HG03442 (cell line): ENCODE results near the gene ATP10B.

ENCODE experiments used
- ATAC-seq: cut with Tn5 transposase; IDR thresholded peaks from one replicate; pipeline ENCODE4 v1.9.1; 2021; ENCODE audit warnings: mild to moderate bottlenecking, moderate library complexity; ENCODE audit not compliant: unreplicated experiment

The ATP10B gene

GRCh38 chr5:160565376-160565775, 286.6 kb downstream of the ATP10B start:
- no peak for ATAC-seq

GRCh38 chr5:160556846-160557245, 295.2 kb downstream of the ATP10B start:
- no peak for ATAC-seq

DNA sequence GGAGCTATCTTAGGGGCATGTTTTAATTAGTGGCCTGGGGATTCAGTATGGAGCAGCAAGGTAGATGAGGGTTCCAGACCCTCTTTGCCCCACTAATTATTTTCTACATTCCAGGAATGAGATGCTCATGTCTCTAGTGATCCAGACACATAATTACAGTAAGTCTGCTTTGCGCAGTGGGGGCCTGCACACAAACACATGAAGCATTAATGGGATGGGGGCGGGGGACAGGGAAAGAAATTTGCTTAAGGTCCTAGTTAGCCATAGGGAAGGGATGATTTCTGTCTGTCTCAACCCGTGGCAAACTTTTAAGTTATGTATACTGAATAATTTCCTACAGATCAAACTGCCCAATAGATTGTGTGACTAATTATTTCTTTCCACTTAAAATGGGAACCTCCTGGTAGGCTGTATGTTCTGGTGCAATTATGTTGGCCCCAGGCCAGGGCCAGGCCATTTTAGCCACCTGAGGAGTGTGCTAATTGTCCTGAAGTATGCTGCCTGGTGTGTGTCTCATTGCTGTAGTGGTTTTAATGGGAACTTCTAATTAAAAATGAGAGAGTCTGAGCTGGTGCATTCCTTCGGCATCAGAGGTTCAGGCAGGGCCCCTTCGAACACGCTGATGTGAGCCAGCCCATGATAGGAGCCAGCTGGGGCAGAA, 295.9 kb downstream of the ATP10B start:
- no peak for ATAC-seq

DNA sequence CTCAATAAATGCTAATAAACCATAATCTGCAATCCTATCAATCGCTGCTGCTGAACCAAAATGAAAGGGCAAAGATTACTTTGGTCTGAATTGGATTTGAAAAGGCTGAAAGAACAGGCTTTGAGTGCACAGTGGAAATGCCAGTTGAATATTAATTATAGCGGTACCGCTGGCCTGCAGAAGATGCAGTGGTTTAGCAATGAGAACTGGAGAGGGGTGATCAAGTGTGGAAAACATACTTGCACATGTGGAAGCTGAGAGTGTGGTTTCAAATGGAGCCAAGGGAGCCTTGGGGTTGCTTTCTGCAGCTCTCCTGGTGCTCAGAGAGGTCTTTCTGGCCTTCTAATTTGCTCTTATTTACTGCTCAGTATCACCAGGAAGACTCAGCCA, 296.4 kb downstream of the ATP10B start:
- no peak for ATAC-seq

GRCh38 chr5:160550075-160550474, 301.9 kb downstream of the ATP10B start:
- no peak for ATAC-seq

DNA sequence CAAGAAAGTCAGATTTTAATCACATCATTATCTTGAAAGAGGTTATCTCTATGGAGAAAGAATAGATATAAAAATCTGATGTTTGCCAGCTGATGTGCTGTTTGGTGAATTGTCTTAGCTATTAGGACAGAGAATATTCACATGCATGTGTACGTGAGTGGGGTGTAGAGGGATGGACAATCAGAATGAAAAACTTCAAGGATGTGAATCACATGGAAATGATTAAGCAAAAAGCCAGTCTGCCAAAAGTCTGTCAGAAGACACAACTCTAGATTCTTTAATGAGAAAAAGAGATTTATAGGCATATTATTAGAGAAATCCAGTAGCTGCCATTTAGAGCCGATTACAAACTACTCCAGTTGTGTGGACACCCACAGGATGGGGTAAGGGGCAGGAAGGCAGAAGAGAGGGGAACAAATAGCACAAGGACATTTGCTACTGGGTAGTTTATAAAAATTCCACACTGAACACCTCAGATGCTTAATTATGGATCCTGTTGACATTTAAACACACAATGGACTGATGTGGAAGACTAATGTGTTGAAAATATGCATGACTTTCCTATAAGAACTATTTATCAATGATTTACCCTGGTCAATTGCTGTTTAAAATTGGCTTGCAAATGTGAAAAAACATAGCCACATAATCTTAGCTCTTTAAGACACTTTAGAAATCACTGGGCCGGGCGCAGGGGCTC, 302.9 kb downstream of the ATP10B start:
- no peak for ATAC-seq

DNA sequence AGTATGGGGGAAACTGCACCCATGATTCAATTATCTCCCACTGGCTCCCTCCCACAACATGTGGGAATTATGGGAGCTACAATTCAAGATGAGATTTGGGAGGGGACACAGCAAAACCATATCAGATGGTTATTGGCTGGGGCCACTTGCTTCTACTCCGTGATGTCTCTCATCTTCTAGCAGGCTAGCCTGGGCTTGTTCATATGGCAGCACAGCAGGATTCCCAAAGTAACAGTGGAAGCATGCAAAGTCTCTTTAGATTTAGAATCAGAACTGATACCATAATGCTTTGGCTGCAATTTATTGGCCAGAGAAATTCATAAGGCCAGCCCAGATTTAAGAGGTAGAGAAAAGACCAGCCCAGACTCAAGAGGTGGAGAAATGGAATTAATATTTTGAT, 304.1 kb downstream of the ATP10B start:
- ATAC-seq, result no peak

GRCh38 chr5:160547061-160547460, 304.9 kb downstream of the ATP10B start:
- ATAC-seq, result no peak

GRCh38 chr5:160545832-160546231, 306.2 kb downstream of the ATP10B start:
- ATAC-seq, result peak; percentile 38

DNA sequence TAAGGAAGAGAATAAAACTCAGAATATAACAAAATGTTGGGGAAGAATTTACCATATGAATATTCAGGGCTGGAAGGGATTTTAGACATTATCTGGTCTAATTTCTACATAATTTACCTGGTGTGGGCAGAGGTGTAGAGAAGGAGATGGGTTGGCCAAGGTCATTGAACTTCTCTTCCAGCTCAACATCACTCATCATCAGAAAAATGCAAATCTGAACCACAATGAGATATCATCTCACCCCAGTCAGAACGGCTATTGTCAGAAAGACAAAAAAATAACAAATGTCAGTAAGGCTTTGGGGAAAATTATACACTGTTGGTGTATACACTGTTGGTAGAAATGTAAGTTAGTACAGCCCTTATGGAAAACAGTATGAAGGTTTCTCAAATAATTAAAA, 308.6 kb downstream of the ATP10B start:
- no peak for ATAC-seq

- ATAC-seq, result no peak
Measured at GRCh38 chr5:160542840-160543239, 309.2 kb downstream of the ATP10B start.

DNA sequence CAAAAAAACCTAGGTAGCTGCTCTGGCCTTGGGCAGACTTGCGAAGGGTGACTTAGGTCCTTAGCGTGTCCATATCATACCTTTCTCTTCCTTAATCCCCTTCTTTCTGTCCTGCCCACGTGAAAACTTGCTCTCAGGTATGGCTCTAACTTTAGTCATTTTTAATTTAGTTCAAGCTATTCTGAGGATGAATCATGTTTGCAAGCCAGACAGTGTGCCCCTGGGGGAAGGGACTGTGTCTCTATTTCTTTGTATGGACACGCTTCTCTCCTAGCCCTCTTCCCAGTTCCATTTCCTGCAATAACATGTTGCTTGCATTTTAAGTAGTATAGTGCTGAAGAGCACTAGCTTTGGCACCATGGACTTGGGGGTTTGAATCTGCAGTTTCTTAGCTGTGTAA, 309.7 kb downstream of the ATP10B start:
- ATAC-seq, result no peak

DNA sequence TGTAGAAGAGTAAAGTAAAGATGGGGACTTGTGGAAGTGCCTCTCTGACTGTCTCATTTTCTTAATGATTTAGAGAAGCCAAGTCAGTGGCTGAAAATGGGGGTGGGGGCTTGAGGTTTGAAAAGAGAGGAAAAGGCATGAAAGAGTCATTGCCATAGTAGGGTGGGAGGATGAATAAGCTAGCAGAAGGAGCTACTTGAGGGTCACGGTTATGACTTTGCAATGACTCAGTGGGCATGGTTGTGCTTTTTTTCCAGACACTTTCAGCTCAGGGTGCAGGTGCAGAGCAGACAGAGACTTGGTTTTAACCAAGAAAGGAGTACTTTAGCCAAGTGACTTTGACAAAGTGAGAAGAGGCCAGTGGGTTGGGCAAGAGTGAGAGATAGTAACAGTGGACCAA, 312.6 kb downstream of the ATP10B start:
- peak; percentile 71 for ATAC-seq

DNA sequence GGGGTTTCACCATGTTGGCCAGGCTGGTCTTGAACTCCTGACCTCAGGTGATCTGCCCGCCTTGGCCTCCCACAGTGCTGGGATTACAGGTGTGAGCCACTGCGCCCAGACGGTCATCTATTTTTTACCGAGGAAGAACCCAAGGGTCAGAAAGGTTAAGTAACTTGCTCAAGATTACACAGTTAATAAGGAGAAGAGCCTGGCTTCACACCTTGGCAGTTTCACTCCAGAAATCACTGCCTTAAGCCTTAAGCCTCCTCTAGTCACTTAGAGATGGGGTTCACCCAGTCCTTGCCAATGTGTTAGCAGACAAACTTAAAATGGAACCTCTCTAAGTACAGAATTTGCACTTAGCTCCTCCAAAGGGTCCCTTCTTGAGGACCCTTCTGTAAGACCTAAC, 314.1 kb downstream of the ATP10B start:
- ATAC-seq, result peak; percentile 35

DNA sequence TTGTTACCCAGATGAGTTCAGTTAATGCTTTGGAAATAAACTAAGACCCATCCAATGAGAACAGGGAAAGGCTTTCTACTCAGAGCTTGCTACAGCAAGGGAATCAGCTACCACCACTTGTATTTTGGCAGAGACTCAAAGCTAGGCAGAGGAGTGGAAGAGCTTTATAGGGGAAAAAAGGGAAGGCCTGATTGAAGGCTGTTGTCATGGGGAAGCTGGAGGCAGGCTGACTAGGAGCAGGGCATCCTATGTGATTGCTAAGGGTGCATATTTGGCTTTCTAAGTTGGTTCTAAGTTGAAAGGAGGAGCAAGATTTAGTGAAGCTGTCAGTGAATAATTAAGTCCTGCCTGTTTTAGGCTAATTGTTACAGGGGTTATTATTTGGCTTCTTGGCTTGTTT, 314.9 kb downstream of the ATP10B start:
- ATAC-seq, result no peak

DNA sequence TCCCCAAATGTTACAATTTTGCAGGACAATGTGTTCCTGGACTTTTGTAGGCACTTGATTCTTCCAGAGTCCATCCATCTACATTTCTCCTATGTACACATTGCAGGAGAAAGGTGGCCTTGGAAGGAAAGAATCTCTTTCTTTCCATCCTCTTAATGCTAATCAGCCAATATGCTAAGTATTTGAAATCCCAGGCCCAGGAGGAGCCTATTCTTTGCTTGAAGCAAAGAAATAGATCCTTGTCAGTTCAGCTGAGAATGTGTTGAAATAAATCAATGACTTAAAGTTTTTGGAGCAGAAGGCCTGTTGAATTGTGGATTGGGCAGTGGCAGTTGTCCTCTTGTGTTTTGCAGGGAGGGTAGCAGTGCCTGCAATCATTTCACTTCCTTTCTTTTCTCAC, 317.1 kb downstream of the ATP10B start:
- ATAC-seq, result no peak

DNA sequence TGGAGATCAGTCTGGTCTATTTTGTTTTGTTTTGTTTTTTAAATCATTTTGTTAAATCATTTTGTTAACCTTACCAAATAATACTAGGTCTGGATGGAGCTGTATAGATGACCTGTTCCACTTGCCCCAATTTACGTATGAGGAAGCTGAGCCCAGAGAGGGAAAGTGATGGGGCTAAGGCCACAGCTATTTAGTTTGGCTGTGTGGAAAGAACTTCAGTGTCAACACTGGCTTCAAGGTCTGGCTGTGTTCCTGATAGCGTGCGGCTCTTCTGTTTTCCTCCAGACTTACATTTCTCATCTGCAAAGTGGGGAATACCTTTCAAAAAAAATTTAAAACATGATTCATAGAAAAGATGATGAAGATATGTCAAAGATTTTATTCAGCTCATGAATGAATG, 317.9 kb downstream of the ATP10B start:
- no peak for ATAC-seq

GRCh38 chr5:160525471-160526261, 326.3 kb downstream of the ATP10B start:
- ATAC-seq, result no peak

DNA sequence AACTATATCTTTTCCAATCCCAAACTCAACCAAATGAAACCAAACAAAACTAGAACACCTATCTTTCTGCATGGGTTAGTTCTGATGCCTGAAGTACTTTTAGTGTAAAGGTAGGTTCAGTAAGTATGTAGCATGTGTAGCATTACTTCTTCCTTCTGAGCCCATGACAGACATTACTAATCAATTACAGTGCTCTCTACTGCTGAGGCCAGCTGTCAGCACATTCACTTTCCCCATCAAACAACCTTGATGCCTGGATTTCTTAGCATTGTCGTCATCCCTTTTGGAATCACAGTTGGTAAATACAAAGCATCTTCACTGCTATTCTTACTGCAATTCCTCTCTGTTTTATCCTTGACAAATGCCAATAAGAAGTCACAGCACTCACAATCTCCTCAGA, 327.2 kb downstream of the ATP10B start:
- ATAC-seq, result no peak

- no peak for ATAC-seq
Measured at GRCh38 chr5:160523502-160524163, 328.4 kb downstream of the ATP10B start.

DNA sequence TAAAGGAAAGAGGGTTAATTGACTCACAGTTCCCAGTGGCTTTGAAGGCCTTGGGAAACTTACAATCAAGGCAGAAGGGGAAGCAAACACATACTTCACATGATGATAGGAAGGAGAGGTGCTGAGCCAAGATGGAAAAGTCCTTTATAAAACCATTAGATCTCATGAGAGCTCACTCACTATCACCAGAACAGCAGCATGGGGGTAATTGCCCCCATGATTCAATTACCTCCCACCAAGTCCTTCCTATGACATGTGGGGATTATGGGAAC, 330.7 kb downstream of the ATP10B start:
- no peak for ATAC-seq
